8988T (cell line): ENCODE results near the gene CTLA4.

Experiments used
- DNase-seq: peaks from one replicate; pipeline ENCODE4 v3.0.0; 2011

CTLA4 gene

GRCh38 chr2:203893840-203894239 lies 26.3 kb downstream of the CTLA4 start:
- no peak for DNase-seq

DNA sequence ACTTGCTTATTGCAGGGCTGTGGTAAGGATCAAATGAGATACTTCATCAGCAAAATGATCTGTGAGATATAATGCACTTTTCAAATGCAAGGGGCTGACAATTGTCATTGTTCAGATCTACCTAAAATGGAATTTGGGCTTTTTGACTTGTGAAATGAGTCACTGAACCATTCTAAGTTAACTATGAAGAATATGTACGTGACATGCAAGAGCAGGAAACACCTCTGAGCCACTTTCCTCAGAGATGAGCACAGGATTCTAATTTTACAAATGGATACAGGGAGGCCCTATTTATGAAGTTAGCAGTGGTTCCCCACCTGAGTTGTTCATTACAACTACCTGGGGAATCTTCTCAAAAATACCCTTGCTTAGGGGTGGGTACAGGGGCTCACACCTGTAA lies 26.7 kb downstream of the CTLA4 start:
- DNase-seq = no peak

DNA sequence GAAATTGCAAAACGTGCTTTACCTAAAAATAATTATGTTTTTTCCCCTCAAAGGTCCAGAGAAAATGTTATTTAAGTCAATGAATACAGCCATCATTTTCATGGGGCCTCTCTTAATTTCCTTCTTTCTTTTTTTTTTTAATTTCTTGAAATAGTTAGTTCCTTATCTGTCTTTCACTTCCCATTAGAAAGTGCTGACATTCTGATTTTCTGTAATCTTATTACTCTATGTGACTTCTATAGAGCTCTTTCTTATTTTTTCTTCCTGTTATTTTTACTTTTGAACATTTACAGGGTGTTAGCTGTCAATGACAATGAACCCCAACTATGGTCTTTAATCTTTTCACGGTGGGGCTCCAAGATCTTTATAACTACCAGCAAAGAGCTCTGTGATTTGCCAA lies 30.0 kb downstream of the CTLA4 start:
- no peak for DNase-seq

DNA sequence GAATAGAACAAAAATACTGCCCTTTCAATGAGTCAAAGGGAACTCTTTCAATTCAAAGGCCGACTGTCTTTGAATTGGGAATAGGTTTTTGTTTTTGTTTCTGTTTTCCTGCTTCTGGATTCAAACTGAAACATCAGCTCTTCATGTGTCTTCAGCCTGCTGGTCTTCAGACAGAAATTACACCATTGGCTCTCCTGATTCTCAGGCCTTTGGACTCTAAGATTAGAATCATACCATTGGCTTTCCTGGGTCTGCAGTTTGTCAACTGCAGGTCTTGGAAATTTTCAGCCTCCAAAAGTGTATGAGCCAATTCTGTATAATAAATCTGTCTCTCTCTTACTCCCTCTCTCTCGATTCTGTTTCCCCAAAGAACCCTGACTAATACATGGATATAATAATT lies 31.1 kb downstream of the CTLA4 start:
- DNase-seq = no peak

- no peak for DNase-seq
Measured at GRCh38 chr2:203900253-203900652, 32.7 kb downstream of the CTLA4 start.

- DNase-seq = no peak
Measured at GRCh38 chr2:203904022-203904421, 36.5 kb downstream of the CTLA4 start.

DNA sequence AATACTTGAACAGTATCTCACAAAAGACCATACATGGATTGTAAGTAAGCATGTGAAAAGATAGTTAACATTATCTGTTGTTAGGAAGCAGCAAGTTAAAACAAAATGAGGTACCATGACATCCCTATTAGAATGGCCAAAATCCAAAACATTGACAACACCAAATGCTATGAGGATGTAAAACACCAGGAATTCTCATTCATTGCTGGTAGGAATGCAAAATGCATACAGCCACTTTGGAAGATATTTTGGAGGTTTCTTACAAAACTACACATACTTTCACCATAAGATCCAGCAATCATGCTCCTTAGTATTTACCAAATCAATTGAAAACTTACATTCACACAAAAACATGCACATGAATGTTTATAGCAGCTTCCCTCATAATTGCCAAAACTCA lies 38.1 kb downstream of the CTLA4 start:
- no peak for DNase-seq

DNA sequence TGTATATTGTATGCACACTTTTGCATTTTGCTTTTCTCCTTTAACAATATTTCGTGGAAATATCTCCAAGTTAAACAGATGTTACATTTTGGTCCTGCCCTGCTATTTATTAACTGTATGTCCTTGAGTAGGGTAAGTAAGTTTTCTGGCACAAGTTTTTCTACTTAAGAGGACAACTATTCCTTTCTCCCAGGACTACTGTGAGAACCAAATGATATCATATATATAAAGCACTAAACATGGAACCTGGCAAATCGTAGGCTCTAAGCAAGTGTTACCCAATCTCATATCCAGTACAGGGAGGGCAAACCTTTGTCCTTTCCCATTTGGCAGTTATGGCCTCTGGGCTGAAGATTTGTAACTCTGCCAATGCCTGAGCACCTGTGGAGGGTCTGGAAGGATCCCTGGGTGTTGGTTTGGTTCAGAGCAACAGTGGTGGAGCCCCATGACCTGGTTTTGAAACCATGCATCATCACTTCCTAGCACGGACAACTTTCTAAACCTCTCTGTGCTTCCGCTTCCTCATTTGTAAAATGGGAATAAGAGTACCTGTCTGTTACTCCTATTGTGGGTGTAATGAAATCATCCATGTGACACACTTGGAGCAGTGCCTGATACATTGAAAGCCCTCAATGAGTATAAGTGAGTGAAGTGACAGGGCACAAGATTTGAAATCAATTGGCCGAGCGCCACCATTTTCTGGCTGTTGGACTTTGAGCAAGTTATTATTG lies 40.7 kb downstream of the CTLA4 start:
- no peak for DNase-seq

GRCh38 chr2:203908797-203909185 lies 41.2 kb downstream of the CTLA4 start:
- DNase-seq = no peak

DNA sequence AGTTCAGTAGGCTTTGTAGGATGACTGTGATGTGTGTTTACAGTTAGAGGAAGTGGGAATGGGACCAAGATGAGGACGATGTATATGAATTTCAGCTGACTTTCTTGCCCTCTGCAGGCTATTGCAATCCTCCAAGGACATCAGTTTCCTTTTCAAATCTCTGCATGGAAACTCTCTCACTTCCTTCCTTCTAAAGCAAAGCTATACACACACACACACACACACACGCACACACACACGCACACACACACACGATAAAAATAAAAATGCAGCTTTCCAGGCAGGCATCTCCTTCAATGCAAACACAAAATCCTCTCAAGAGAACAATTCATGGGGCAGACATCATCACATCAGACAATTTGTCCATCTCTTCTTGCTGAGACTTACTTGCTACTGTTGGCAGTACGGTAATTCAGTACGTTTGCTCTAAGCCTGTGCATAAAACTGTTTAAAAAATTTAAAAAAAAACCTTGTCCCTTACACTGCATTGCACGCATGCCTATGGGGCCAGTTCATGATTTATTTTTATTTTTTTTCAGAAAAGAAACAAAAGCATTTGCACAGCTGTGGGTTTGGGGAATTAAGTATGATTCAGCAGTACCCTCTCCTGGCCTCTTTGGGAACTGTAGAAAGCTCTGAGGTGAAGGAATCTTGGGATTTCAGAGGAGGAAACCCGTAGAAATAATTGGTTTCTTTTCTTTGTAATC lies 41.8 kb downstream of the CTLA4 start:
- DNase-seq = peak; percentile 23

GRCh38 chr2:203909974-203910373 lies 42.4 kb downstream of the CTLA4 start:
- DNase-seq = no peak

GRCh38 chr2:203913947-203914346 lies 46.4 kb downstream of the CTLA4 start:
- no peak for DNase-seq

- DNase-seq = no peak
Measured at GRCh38 chr2:203914546-203915182, 47.1 kb downstream of the CTLA4 start.

DNA sequence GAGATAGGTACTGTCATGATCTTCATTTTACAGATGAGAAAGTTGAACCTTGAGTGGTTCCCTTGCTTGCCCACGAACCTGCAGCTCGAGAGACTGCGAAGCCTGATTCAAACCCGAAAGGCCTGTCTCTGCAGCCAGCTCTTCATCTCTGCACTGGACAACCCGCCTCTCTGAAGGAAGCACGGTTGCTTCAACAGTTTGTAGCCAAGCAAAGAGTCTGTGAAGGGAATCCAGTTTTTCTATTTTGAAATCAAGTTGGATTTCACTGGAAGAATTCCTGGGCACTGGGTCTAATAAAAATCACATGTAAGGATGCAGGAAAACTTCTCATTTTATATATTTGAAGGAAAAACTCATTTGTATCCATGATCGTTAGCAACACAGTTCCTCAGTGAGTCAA lies 47.7 kb downstream of the CTLA4 start:
- DNase-seq = no peak

DNA sequence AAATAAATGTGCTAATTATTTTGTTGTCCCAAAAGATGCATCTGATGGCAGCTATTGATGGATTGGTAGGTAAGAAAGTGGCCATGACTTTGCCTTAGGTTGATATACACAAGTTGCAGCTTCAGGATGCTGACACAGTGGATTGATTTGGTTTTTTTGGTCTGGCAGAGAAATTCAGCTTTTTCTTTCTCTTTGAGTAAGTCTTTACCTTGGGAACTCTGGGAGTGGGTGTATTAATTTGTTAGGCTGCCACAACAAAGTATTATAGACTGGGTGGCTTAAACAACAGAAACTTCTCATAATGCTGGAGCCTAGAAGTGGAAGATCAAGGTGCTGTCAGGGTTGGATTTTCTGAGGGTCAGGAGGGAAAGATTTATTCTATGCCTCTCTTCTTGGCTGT lies 49.2 kb downstream of the CTLA4 start:
- no peak for DNase-seq

DNA sequence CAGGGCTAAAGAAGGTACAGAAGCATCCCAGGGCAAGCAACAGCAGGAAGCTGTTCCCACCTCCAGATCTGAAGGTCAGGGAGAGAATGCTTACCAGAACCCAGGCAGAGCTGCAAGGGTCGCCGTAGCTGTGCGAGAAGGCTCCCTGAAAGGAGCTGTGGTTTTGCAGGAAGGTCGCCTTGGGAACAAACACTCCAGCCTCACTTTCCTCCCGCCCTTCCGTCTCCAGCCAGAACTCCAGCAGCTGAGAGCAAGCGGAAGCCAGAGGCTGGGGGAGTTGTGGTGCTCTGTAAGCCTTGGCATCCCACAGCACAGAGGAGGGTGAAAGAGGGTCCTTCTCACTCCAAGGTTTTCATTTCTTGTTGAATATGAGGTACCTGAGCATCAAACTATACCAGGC lies 50.7 kb downstream of the CTLA4 start:
- no peak for DNase-seq

DNA sequence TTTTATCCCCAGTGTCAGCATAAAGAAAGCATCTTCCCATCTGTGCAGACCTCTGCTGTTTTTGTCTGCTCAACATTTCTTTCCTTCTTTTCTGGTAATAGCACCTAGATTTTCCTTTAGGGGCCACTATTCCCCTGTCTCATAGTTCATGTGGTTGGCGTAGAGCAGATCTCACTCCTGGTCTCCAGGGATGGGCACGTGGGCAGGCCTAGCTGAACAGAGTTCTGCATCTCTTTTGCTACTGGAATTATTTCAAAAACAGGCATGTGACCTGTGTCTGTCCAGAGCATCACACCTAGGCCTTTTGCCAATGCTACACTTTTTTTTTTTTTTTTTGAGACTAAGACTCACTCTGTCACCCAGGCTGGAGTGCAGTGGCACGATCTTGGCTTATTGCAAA lies 51.3 kb downstream of the CTLA4 start:
- no peak for DNase-seq
